ENCODE measurements around the gene TNFSF18. TPM values are rescaled to one million over a fixed set of nuclear protein-coding genes. Genes with fewer than 3 reads are reported as not detected.

Gene TNFSF18
- total and polyA plus RNA-seq, 10 of the 15 experiments (the other 5 are each of a cell fraction or from before 2014, with no cell fraction given), result not detected

DNA sequence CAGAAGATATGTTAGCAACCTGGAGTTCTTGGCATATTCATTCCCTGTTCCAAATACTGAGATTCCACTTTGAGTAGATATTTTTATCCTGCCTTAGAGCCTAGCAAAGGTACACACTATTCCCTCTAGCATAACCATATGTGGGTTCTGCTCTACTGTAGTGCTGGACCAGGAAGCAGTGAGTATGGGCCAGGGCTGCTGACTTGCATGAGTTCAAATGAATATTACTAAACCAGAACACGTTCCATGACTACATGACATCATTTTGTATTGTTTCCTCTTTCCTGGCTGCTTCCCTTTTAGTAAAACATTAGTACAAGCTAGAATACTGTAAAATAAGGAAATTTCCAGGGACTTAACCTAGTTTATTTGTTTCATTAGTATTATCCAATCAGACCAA is 41.1 kb downstream of the TNFSF18 start:
- intact Hi-C loops (cut with micrococcal nuclease; ENCODE audit: unreplicated experiment), result no loop called here
- ChIA-PET RAD21 (ENCODE audit: unreplicated experiment) (interaction anchor here (2.1 kb wide), 1 partner anchor 11 kb away, joined by 5 read pairs; no protein-coding TSS in a partner anchor), SMC1A (ENCODE audit: uncharacterized antibody, unreplicated experiment) (interaction anchor here (2.7 to 3.0 kb wide), 2 partner anchors 10 to 192 kb away, joined by 8 to 10 read pairs; no protein-coding TSS in a partner anchor), CTCF (interaction anchor here (2.7 kb wide), 1 partner anchor 10 kb away, joined by 8 read pairs; no protein-coding TSS in a partner anchor), POLR2A (no interaction called here)
- H3K9ac ChIP-seq (ENCODE audit: control insufficient read depth, insufficient read depth, low read length), result no peak overlapping the region
- 5% methylated on average over 1 of the region's 1 CpG for WGBS (ENCODE audit: insufficient coverage, insufficient replicate concordance, low lambda C conversion rate, missing lambda C conversion rate)
- H3K4me3 ChIP-seq, result no peak overlapping the region
- DNase-seq (ENCODE audit: low read depth, low spot score), result no peak
- no peak overlapping the region for H3K27ac ChIP-seq (ENCODE audit: control insufficient read depth, insufficient read depth)
- no TSS peak for BruUV-seq (replicated peaks)
- no peaks in the 10 kb centered on the region for H3K36me3 ChIP-seq (ENCODE audit: control insufficient read depth in 2 of 2, insufficient read depth in 2 of 2, low read length in 1 of 2)
- TF ChIP-seq MYC (IDR thresholded peaks at IDR 0.05; ENCODE audit: insufficient read depth, insufficient read length, insufficient replicate concordance, low read length, severe bottlenecking), result no peak
- no peak for TF ChIP-seq KAT2A (conservative IDR thresholded peaks at IDR 0.05; ENCODE audit: control insufficient read depth, low read depth, low read length)
- TF ChIP-seq CREB1 (IDR thresholded peaks at IDR 0.05; ENCODE audit: low read depth), result no peak
- no peak for TF ChIP-seq RAD51 (IDR thresholded peaks at IDR 0.05)
- TF ChIP-seq, protein P1, sequence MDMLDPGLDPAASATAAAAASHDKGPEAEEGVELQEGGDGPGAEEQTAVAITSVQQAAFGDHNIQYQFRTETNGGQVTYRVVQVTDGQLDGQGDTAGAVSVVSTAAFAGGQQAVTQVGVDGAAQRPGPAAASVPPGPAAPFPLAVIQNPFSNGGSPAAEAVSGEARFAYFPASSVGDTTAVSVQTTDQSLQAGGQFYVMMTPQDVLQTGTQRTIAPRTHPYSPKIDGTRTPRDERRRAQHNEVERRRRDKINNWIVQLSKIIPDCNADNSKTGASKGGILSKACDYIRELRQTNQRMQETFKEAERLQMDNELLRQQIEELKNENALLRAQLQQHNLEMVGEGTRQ (IDR thresholded peaks at IDR 0.05; ENCODE audit: borderline replicate concordance, low read depth, low read length), result no peak
- no peak for TF ChIP-seq SMAD5 (IDR thresholded peaks at IDR 0.05; ENCODE audit: low read depth)
- no peak for TF ChIP-seq CBX3 (IDR thresholded peaks at IDR 0.05; ENCODE audit: borderline replicate concordance, low read depth)
- TF ChIP-seq SIN3A (IDR thresholded peaks at IDR 0.05; ENCODE audit: low read depth, low read length), result no peak
- TF ChIP-seq, protein P2, sequence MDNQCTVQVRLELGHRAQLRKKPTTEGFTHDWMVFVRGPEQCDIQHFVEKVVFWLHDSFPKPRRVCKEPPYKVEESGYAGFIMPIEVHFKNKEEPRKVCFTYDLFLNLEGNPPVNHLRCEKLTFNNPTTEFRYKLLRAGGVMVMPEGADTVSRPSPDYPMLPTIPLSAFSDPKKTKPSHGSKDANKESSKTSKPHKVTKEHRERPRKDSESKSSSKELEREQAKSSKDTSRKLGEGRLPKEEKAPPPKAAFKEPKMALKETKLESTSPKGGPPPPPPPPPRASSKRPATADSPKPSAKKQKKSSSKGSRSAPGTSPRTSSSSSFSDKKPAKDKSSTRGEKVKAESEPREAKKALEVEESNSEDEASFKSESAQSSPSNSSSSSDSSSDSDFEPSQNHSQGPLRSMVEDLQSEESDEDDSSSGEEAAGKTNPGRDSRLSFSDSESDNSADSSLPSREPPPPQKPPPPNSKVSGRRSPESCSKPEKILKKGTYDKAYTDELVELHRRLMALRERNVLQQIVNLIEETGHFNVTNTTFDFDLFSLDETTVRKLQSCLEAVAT (IDR thresholded peaks at IDR 0.05), result no peak
- TF ChIP-seq LARP7 (IDR thresholded peaks at IDR 0.05), result no peak
- no peak for TF ChIP-seq STAT1 (conservative IDR thresholded peaks at IDR 0.05)
- TF ChIP-seq, protein P3, sequence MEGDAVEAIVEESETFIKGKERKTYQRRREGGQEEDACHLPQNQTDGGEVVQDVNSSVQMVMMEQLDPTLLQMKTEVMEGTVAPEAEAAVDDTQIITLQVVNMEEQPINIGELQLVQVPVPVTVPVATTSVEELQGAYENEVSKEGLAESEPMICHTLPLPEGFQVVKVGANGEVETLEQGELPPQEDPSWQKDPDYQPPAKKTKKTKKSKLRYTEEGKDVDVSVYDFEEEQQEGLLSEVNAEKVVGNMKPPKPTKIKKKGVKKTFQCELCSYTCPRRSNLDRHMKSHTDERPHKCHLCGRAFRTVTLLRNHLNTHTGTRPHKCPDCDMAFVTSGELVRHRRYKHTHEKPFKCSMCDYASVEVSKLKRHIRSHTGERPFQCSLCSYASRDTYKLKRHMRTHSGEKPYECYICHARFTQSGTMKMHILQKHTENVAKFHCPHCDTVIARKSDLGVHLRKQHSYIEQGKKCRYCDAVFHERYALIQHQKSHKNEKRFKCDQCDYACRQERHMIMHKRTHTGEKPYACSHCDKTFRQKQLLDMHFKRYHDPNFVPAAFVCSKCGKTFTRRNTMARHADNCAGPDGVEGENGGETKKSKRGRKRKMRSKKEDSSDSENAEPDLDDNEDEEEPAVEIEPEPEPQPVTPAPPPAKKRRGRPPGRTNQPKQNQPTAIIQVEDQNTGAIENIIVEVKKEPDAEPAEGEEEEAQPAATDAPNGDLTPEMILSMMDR (IDR thresholded peaks at IDR 0.05 in 2 of 3, conservative IDR thresholded peaks at IDR 0.05 in 1 of 3; ENCODE audit: control insufficient read depth in 2 of 3, extremely low read depth in 1 of 3, insufficient read depth in 1 of 3, low read depth in 3 of 3, low read length in 3 of 3), result no peak
- no peak for TF ChIP-seq PML (IDR thresholded peaks at IDR 0.05; ENCODE audit: low read length)
- TF ChIP-seq, protein P4, sequence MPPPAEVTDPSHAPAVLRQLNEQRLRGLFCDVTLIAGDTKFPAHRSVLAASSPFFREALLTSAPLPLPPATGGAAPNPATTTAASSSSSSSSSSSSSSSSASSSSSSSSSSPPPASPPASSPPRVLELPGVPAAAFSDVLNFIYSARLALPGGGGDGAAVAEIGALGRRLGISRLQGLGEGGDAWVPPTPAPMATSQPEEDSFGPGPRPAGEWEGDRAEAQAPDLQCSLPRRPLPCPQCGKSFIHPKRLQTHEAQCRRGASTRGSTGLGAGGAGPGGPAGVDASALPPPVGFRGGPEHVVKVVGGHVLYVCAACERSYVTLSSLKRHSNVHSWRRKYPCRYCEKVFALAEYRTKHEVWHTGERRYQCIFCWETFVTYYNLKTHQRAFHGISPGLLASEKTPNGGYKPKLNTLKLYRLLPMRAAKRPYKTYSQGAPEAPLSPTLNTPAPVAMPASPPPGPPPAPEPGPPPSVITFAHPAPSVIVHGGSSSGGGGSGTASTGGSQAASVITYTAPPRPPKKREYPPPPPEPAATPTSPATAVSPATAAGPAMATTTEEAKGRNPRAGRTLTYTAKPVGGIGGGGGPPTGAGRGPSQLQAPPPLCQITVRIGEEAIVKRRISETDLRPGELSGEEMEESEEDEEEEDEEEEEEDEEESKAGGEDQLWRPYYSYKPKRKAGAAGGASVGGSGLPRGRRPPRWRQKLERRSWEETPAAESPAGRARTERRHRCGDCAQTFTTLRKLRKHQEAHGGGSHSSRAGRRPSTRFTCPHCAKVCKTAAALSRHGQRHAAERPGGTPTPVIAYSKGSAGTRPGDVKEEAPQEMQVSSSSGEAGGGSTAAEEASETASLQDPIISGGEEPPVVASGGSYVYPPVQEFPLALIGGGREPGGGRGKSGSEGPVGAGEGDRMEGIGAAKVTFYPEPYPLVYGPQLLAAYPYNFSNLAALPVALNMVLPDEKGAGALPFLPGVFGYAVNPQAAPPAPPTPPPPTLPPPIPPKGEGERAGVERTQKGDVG (CRISPR knock-in tag; IDR thresholded peaks at IDR 0.05), result no peak
- H3K27me3 ChIP-seq (replicated peaks in 1 of 2; ENCODE audit: control insufficient read depth in 2 of 2, insufficient read depth in 2 of 2, low read length in 1 of 2), result peaks cover 0 to 6% of the 10 kb centered on the region in 2 experiments; a peak in 1 of 4 replicates
- no peak for ATAC-seq
- in situ Hi-C loops (cut with MboI), result no loop called here
- no peaks in the 10 kb centered on the region for H3K4me1 ChIP-seq (ENCODE audit: control insufficient read depth, insufficient read depth, low read length)
- H3K79me2 ChIP-seq (ENCODE audit: control insufficient read depth, insufficient read depth, low read length), result no peaks in the 10 kb centered on the region
- H2AFZ ChIP-seq (ENCODE audit: control insufficient read depth, low read depth, low read length), result no peak overlapping the region
- no peak overlapping the region for H3K4me2 ChIP-seq (ENCODE audit: control insufficient read depth, insufficient read depth)
- H3K9me3 ChIP-seq (replicated peaks; ENCODE audit: control insufficient read depth, insufficient read depth, low read length), result no peaks in the 10 kb centered on the region
- no peak for FAIRE-seq
- no peaks in the 10 kb centered on the region for H4K20me1 ChIP-seq (ENCODE audit: control insufficient read depth, insufficient read depth)

Data from GM12878 (cell line).